GM21529 (cell line): ENCODE measurements around the gene UVSSA.
A peak's percentile ranks its signal among the peaks of the same experiment; 100 is the strongest.

Experiments used
- ATAC-seq: cut with Tn5 transposase; IDR thresholded peaks from one replicate; pipeline ENCODE4 v1.9.1; 2021; ENCODE audit not compliant: unreplicated experiment

The UVSSA gene

GRCh38 chr4:1346781-1347409 lies at the start of gene UVSSA:
Gene UVSSA (plus strand): TSS chr4:1347208. CDS start chr4:1348092, 884 bp downstream.
- ATAC-seq, result peak; percentile 92

GRCh38 chr4:1297456-1298325 lies 49.3 kb upstream of the UVSSA start:
- no peak for ATAC-seq

DNA sequence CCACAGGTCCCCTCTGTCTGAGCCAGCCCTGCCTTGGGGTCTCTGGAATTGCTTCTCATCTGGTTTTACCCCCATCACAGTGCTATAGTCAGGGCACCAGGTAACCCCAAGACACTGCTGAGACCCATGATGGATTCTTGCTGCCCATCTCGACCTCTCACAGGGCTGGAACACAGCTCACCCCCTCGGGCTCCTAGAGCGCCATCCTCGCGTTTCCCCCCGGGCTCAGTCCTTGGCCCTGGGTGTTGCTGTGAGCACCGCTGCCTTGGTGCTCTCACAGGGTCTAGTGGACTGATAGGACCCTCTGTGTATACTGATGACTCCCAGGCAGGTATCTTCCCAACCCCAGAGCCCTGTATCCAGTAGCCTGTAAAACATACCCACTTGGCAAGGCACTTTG lies 48.5 kb upstream of the UVSSA start:
- ATAC-seq, result no peak

- ATAC-seq, result no peak
Measured at GRCh38 chr4:1299301-1299860, 47.6 kb upstream of the UVSSA start.

GRCh38 chr4:1300466-1301455 lies 46.2 kb upstream of the UVSSA start:
- ATAC-seq, result no peak

DNA sequence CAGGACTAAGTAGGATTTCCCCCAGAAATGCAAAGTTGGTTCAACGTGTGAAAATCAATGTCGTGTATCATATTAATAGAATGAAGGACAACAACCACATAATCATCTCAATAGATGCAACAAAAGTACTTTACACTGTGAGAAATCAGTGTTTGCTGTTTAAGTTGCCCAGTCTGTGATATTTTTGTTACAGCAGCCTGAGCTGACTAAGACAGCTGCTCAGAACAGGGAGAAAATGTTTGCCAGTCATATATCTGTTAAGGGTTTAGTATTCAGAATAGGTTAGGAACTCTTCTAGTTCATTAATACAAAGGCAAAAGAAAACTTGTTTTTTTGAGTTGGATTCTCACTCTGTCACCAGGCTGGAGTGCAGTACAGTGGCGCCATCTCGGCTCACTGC lies 44.8 kb upstream of the UVSSA start:
- ATAC-seq, result no peak

DNA sequence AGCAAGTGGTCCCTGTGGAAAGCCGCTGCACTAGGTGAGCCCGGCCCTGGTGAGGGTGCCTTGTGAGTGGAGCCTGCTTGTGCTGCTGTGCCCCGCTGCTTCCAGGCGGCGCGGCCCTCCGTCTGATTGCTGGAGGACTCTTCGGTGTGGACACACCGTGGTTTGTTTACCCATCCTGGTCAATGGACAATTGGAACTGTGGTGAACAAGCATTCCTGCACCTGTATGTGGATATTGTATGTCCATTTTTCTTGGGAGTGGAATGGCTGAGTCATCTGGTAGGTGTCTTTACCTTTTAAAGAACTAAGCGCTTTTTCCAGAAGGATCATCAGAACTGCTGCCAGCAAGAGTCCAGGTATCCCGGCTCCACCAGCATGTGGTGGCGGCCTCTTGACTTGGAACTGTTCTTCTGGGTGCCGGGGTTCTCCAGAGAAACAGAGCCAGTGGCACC lies 41.7 kb upstream of the UVSSA start:
- ATAC-seq, result no peak

DNA sequence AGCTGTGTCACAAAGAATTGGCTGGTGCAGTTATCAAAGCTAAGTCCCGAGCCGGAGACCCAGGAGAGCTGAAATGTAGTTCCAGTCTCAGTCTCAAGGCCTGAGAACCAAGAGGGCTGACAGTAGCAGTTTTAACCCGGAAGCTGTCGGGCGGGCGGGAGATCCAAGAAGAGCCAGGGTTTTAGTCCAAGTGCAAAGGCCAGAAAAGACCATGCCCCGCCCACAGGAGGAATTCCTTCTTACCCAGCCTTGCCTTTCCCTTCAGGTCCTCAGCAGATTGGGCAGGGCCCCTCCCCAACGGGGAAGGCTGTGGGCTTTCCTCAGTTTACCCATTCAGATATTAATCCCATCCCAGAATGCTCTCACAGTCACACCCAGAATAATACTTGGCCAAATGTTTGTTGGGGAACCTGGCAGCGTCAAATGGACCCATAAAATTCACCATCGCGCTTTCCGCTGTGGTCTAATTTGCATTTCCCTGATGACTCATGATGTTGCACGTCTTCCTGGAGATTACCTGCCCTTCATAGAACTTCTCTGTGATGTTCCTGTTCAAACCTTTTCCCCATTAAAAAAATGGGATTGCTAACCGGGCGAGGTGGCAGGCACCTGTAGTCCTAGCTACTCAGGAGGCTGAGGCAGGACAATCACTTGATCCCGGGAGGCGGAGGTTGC lies 41.1 kb upstream of the UVSSA start:
- ATAC-seq, result no peak

DNA sequence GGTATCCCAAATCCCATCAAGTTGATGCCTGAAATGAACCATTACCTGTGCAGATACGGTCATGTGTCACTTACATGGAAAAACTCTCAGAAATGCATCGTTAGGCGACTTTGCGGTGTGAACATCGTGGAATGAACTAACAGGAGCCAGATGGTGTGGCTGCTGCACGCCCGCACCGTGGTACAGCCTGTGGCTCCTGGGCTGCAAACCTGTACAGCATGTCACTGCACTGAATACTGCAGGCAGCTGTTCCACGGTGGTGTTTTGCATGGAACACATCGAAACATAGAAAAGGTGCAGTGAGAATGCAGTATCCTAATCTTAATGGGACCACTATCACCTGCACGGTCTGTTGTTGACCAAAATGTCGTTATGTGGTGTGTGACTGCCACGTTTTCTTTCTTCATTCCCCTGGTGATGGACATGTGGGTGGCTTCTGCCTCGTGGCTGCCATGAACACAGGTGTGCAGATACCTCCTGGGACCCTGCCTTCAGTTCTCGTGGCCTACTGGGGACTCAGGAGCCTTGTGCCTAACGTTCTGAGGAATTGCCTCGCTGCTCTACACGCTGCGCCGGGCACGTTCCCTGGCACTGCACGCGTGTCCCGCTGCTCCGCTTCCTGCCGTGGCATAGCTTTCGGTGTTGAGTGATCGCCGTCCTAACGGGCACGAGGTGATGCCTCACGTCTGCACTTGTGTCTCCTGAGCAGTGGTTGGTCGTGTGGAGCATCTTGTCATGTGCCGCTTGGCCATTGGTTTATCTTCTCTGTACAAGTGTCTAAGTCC lies 38.9 kb upstream of the UVSSA start:
- no peak for ATAC-seq

GRCh38 chr4:1309261-1310010 lies 37.6 kb upstream of the UVSSA start:
- ATAC-seq, result peak; percentile 72

DNA sequence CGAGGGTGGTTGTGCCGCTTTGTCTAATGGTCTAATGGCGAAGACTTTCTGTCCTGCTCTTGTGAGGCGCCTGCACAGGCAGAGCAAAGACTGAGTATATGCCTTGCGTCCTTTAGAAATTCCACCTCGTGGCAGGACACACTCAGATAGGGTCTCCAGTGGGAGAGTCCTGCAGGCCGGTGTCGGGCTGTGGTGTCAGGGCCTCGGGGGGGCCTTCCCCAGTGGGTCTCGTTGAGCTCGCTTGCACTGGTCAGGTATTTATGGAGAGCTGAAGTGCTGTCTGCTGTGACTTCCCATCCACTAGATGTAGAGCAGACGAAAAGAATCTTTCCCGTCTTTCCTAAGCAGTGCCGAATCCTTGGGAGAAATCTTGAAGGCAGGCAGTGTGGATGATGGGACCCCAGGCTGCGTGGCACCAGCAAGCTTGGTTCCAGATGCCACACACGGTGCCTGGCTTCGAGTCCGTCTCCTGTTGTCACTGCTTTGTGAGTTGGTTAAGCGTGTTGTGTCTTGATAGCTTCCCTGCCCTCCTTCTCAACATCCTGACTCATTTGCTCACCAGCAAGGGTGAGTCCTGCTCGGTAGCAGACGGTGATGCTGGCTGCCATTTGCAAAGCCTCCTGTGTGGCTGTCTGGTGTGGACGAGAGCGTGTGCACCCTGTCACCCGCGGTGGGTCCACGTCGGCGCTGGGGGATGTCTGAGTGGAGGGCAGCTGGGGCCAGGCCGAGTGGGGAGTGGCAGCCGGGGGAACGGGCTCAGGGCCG lies 36.8 kb upstream of the UVSSA start:
- ATAC-seq, result no peak

- no peak for ATAC-seq
Measured at GRCh38 chr4:1310796-1311631, 36.0 kb upstream of the UVSSA start.

- ATAC-seq, result no peak
Measured at GRCh38 chr4:1312821-1313640, 34.0 kb upstream of the UVSSA start.

DNA sequence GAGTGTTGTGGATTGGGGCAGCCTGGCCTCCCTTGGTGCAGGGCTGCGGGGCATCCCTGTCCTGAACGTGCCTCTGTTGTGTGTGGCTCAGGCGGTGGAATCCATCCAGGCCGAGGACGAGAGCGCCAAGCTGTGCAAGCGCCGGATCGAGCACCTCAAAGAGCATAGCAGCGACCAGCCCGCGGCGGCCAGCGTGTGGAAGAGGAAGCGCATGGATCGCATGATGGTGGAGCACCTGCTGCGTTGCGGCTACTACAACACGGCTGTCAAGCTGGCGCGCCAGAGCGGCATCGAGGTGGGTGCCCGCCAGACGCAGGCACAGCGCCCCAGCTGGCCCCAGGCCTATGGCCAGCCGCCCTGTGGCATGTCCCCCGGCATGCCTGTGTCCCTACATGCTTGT lies 31.7 kb upstream of the UVSSA start:
- no peak for ATAC-seq

- no peak for ATAC-seq
Measured at GRCh38 chr4:1315836-1316536, 31.0 kb upstream of the UVSSA start.
